ENCODE results near the gene PARVG. TPM values are rescaled to one million over a fixed set of nuclear protein-coding genes. Genes with fewer than 3 reads are reported as not detected.

The PARVG gene
- total and polyA plus RNA-seq, 10 of the 15 experiments (the other 5 are each of a cell fraction or from before 2014, with no cell fraction given): 6.3 to 123 (median 71.9) TPM

DNA sequence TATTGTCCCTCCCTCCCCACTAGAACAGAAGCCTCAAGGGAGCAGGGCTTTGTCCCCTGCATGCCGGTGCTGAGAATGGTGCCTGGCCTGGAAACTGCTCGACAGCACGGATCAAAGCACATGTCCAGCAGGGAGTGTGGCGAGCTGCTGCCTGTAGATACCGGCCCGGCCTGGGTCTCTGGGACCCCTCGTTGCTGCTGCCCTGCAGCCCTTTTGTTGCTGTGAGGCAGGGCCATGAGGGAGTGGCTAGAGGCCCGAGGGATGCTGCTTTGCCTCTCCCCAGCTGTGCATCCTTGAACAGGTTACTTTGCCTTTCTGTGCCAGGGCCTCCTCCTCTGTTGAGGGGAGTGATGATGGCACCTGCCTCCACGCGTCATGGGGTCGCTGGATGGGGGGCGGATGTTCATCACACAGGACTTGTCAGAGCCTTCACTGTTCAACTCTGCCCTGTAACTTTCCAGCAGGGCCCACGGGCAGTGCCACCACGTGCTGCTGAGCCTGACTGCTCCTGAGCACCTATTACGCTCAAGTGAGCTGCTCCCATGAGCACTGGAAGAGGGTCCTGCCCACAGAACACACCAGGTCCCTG lies 15.3 kb upstream of the PARVG start:
- no peaks in the 10 kb centered on the region for H3K4me1 ChIP-seq (ENCODE audit: control insufficient read depth, insufficient read depth, low read length)
- 93% methylated on average over 15 of the region's 15 CpGs for WGBS (ENCODE audit: insufficient coverage, insufficient replicate concordance, low lambda C conversion rate, missing lambda C conversion rate)
- CTCF ChIA-PET: no interaction called here

More for the DNA sequence above, 15.3 kb upstream of the PARVG start:
- no peaks in the 10 kb centered on the region for H4K20me1 ChIP-seq (ENCODE audit: control insufficient read depth, insufficient read depth)
- FAIRE-seq (no peak), ATAC-seq (no peak), DNase-seq (ENCODE audit: low read depth, low spot score) (no peak)
- no peaks in the 10 kb centered on the region for H3K9me3 ChIP-seq (replicated peaks; ENCODE audit: control insufficient read depth, insufficient read depth, low read length)
- TF ChIP-seq MEF2A (IDR thresholded peaks at IDR 0.05; ENCODE audit: insufficient read depth, low read depth, low read length) (no peak), ZNF384 (IDR thresholded peaks at IDR 0.05; ENCODE audit: borderline replicate concordance, low read depth, low read length) (no peak), KLF5 (IDR thresholded peaks at IDR 0.05; ENCODE audit: partially characterized antibody) (no peak), HDAC6 (IDR thresholded peaks at IDR 0.05; ENCODE audit: unreplicated experiment) (no peak), ESRRA (IDR thresholded peaks at IDR 0.05; ENCODE audit: low read length) (no peak), RCOR1 (conservative IDR thresholded peaks at IDR 0.05; ENCODE audit: low read depth, low read length) (no peak), FOS (IDR thresholded peaks at IDR 0.05; ENCODE audit: borderline replicate concordance, extremely low read depth, insufficient read length) (no peak), RFX5 (IDR thresholded peaks at IDR 0.05; ENCODE audit: low read depth, low read length) (no peak), HDAC2 (IDR thresholded peaks at IDR 0.05) (no peak), SREBF1 (IDR thresholded peaks at IDR 0.05; ENCODE audit: low read length) (no peak)
- TF ChIP-seq, protein P1, sequence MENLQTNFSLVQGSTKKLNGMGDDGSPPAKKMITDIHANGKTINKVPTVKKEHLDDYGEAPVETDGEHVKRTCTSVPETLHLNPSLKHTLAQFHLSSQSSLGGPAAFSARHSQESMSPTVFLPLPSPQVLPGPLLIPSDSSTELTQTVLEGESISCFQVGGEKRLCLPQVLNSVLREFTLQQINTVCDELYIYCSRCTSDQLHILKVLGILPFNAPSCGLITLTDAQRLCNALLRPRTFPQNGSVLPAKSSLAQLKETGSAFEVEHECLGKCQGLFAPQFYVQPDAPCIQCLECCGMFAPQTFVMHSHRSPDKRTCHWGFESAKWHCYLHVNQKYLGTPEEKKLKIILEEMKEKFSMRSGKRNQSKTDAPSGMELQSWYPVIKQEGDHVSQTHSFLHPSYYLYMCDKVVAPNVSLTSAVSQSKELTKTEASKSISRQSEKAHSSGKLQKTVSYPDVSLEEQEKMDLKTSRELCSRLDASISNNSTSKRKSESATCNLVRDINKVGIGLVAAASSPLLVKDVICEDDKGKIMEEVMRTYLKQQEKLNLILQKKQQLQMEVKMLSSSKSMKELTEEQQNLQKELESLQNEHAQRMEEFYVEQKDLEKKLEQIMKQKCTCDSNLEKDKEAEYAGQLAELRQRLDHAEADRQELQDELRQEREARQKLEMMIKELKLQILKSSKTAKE (IDR thresholded peaks at IDR 0.05; ENCODE audit: low read depth, poor library complexity, severe bottlenecking): no peak
- TF ChIP-seq, protein P2, sequence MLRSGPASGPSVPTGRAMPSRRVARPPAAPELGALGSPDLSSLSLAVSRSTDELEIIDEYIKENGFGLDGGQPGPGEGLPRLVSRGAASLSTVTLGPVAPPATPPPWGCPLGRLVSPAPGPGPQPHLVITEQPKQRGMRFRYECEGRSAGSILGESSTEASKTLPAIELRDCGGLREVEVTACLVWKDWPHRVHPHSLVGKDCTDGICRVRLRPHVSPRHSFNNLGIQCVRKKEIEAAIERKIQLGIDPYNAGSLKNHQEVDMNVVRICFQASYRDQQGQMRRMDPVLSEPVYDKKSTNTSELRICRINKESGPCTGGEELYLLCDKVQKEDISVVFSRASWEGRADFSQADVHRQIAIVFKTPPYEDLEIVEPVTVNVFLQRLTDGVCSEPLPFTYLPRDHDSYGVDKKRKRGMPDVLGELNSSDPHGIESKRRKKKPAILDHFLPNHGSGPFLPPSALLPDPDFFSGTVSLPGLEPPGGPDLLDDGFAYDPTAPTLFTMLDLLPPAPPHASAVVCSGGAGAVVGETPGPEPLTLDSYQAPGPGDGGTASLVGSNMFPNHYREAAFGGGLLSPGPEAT (IDR thresholded peaks at IDR 0.05; ENCODE audit: low read depth): no peak
- TF ChIP-seq, protein P3, sequence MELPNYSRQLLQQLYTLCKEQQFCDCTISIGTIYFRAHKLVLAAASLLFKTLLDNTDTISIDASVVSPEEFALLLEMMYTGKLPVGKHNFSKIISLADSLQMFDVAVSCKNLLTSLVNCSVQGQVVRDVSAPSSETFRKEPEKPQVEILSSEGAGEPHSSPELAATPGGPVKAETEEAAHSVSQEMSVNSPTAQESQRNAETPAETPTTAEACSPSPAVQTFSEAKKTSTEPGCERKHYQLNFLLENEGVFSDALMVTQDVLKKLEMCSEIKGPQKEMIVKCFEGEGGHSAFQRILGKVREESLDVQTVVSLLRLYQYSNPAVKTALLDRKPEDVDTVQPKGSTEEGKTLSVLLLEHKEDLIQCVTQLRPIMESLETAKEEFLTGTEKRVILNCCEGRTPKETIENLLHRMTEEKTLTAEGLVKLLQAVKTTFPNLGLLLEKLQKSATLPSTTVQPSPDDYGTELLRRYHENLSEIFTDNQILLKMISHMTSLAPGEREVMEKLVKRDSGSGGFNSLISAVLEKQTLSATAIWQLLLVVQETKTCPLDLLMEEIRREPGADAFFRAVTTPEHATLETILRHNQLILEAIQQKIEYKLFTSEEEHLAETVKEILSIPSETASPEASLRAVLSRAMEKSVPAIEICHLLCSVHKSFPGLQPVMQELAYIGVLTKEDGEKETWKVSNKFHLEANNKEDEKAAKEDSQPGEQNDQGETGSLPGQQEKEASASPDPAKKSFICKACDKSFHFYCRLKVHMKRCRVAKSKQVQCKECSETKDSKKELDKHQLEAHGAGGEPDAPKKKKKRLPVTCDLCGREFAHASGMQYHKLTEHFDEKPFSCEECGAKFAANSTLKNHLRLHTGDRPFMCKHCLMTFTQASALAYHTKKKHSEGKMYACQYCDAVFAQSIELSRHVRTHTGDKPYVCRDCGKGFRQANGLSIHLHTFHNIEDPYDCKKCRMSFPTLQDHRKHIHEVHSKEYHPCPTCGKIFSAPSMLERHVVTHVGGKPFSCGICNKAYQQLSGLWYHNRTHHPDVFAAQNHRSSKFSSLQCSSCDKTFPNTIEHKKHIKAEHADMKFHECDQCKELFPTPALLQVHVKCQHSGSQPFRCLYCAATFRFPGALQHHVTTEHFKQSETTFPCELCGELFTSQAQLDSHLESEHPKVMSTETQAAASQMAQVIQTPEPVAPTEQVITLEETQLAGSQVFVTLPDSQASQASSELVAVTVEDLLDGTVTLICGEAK (IDR thresholded peaks at IDR 0.05; ENCODE audit: borderline replicate concordance): no peak
- intact Hi-C loops (cut with micrococcal nuclease; ENCODE audit: unreplicated experiment): no loop called here
- in situ Hi-C loops (cut with MboI): no loop called here
- H3K4me3 ChIP-seq: no peak overlapping the region
- POLR2A ChIA-PET: no interaction called here
- SMC1A ChIA-PET (ENCODE audit: uncharacterized antibody, unreplicated experiment): no interaction called here
- H3K36me3 ChIP-seq (ENCODE audit: control insufficient read depth in 2 of 2, insufficient read depth in 2 of 2, low read length in 1 of 2): peaks cover 6 to 12% of the 10 kb centered on the region in 2 experiments; a peak in 3 of 4 replicates
- no peak overlapping the region for H3K27ac ChIP-seq (ENCODE audit: control insufficient read depth, insufficient read depth)
- H3K27me3 ChIP-seq (replicated peaks in 1 of 2; ENCODE audit: control insufficient read depth in 2 of 2, insufficient read depth in 2 of 2, low read length in 1 of 2): no peaks in the 10 kb centered on the region
- no TSS peak for BruUV-seq (replicated peaks)
- no peak overlapping the region for H2AFZ ChIP-seq (ENCODE audit: control insufficient read depth, low read depth, low read length)
- no peaks in the 10 kb centered on the region for H3K79me2 ChIP-seq (ENCODE audit: control insufficient read depth, insufficient read depth, low read length)
- RAD21 ChIA-PET (ENCODE audit: unreplicated experiment): no interaction called here
- no peak overlapping the region for H3K9ac ChIP-seq (ENCODE audit: control insufficient read depth, insufficient read depth, low read length)
- no peak overlapping the region for H3K4me2 ChIP-seq (ENCODE audit: control insufficient read depth, insufficient read depth)

All from GM12878 (cell line).